Measurements from ENCODE around the gene NAGLU.

Gene NAGLU

DNA sequence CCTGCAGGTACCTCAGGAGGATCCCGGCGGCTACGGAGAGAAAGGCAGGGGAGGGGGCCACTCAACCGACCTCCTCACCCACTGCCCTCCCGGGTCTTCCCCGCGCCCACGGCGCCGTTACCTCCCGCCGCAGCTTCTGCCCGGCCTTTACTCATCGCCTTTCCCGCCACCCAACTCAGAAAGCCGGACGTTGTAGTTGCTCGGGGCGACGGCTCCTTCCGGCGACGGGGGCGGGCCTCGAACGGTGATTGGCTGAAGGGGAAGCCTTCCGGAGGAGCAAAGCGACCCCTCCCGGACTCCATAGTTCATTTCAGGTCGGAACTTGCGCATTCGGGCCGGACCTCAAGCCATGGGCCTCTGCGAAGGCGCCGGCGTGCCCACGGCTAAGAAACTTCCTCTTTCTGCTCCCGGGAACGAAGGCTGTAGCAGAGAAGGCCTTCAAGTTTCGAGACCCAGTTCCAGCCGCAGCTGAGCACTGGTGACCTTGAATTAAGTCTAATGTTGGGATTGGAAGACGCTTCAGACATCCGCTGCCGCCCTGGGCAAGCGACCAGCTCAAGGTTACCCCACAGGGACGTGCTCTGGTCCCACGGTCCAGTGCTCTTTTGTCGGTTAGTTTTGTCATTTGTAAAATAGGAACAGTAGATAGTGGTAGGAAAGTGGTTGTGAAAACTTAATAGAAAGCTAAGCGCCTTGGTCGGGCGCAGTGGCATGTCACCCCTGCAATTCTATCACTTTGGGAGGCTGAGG is 41.7 kb downstream of the NAGLU start, which contains the start of gene PSMC3IP:
Gene PSMC3IP (minus strand): TSS at position 198 of the 750 bp plus-strand sequence. CDS start 43 bp downstream, at position 155.
- peak within 1 kb of the TSS; percentile 96 for H3K9ac ChIP-seq (ENCODE audit: low read length)
- H3K27ac ChIP-seq (ENCODE audit: low read depth, low read length), result peak within 1 kb of the TSS; percentile 77
- H2BK120ac ChIP-seq (ENCODE audit: insufficient read depth, low read length, poor library complexity), result peak within 1 kb of the TSS; percentile 78
- peak within 1 kb of the TSS; percentile 83 for H3K18ac ChIP-seq (ENCODE audit: low read length)
- peaks cover 2 to 5% of the 10 kb centered on the region in 2 experiments for H3K4me1 ChIP-seq (ENCODE audit: control insufficient read depth in 1 of 2, insufficient read depth in 2 of 2, low read length in 2 of 2)
- H3K14ac ChIP-seq (ENCODE audit: low read length), result peak within 1 kb of the TSS; percentile 88
- no peaks in the 10 kb centered on the region for H3K9me3 ChIP-seq (ENCODE audit: insufficient read depth, low read depth, low read length)
- peaks cover 35 to 54% of the 10 kb centered on the region in 2 experiments for H3K36me3 ChIP-seq (ENCODE audit: control insufficient read depth in 1 of 2, insufficient read depth in 2 of 2, low read length in 2 of 2)
- H4K12ac ChIP-seq (ENCODE audit: low read depth, low read length), result peak within 1 kb of the TSS; percentile 89
- H3K4ac ChIP-seq (ENCODE audit: low read depth, low read length), result peak within 1 kb of the TSS; percentile 82
- WGBS (ENCODE audit: extremely low coverage, insufficient coverage, insufficient read length), result no CpG with 5 or more reads among the region's 52 CpGs
- peaks cover 8% of the 10 kb centered on the region for H3K79me2 ChIP-seq (ENCODE audit: control insufficient read depth, insufficient read depth, low read length, poor library complexity)
- peak within 1 kb of the TSS; percentile 53 for H4K91ac ChIP-seq (ENCODE audit: low read depth, low read length)
- H3K4me2 ChIP-seq (ENCODE audit: low read length), result peak within 1 kb of the TSS; percentile 87
- peak within 1 kb of the TSS; percentile 95 for H4K8ac ChIP-seq (ENCODE audit: low read depth, low read length)
- peak within 1 kb of the TSS; percentile 44 for H3K23ac ChIP-seq (ENCODE audit: low read length)
- H3K79me1 ChIP-seq (ENCODE audit: low read length), result peaks cover 3% of the 10 kb centered on the region
- H3K27me3 ChIP-seq (ENCODE audit: insufficient read depth, low read length), result no peaks in the 10 kb centered on the region
- no peak within 1 kb of the TSS for H2BK12ac ChIP-seq (ENCODE audit: low read length)
- H2AFZ ChIP-seq (ENCODE audit: insufficient read depth, low read length, poor library complexity), result peak within 1 kb of the TSS; percentile 96
- peak within 1 kb of the TSS; percentile 5 for H2AK5ac ChIP-seq (ENCODE audit: low read length)
- H3K4me3 ChIP-seq (ENCODE audit: low read depth, low read length), result peak within 1 kb of the TSS; percentile 82
- DNase-seq, result peak; percentile 96 to 97
- H2BK5ac ChIP-seq (ENCODE audit: low read depth, low read length, poor library complexity), result peak within 1 kb of the TSS; percentile 70

DNA sequence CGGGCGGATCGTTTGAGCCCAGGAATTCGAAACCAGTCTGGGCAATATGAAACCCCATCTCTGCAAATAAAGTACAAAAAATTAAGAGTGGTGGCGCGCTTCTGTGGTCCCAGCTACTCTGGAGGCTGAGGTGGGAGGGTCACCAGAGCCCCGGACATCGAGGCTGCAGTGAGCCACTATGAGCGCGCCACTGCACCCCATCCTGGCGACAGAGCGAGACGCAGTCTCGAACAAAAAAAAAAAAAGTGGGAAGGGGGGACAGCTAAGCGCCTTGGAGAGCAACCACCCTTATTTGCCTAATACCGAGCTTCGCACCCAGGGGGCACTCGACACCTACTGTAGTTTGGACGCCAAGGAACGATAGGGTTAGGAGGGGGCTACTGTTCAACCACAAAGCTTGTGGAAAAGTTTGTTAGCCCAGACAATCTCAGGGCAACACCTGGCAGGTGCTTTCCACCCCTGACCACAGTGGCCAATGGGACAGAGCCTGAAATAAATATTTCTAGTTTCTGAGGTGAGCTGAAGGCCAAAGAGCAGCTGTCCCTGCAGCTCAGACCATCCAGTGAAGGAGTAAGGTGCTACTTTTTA is 42.3 kb downstream of the NAGLU start:
- Histone ChIP-seq H3K4me3 (ENCODE audit: low read depth, low read length) (peak overlapping the region; percentile 81), H3K4ac (ENCODE audit: low read depth, low read length) (peak overlapping the region; percentile 44), H3K4me2 (ENCODE audit: low read length) (peak overlapping the region; percentile 87), H4K8ac (ENCODE audit: low read depth, low read length) (peak overlapping the region; percentile 95), H3K79me1 (ENCODE audit: low read length) (peaks cover 3% of the 10 kb centered on the region), H2AFZ (ENCODE audit: insufficient read depth, low read length, poor library complexity) (peak overlapping the region; percentile 47), H2BK120ac (ENCODE audit: insufficient read depth, low read length, poor library complexity) (no peak overlapping the region), H3K27ac (ENCODE audit: low read depth, low read length) (no peak overlapping the region), H3K14ac (ENCODE audit: low read length) (no peak overlapping the region), H3K79me2 (ENCODE audit: control insufficient read depth, insufficient read depth, low read length, poor library complexity) (peaks cover 8% of the 10 kb centered on the region), H3K18ac (ENCODE audit: low read length) (peak overlapping the region; percentile 25), H2BK12ac (ENCODE audit: low read length) (no peak overlapping the region), H4K91ac (ENCODE audit: low read depth, low read length) (peak overlapping the region; percentile 26), H3K23ac (ENCODE audit: low read length) (no peak overlapping the region), H3K9ac (ENCODE audit: low read length) (peak overlapping the region; percentile 96), H3K4me1 (ENCODE audit: control insufficient read depth in 1 of 2, insufficient read depth in 2 of 2, low read length in 2 of 2) (peaks cover 2 to 5% of the 10 kb centered on the region in 2 experiments), H3K9me3 (ENCODE audit: insufficient read depth, low read depth, low read length) (no peaks in the 10 kb centered on the region), H4K12ac (ENCODE audit: low read depth, low read length) (peak overlapping the region; percentile 16), H2AK5ac (ENCODE audit: low read length) (no peak overlapping the region), H2BK5ac (ENCODE audit: low read depth, low read length, poor library complexity) (no peak overlapping the region), H3K27me3 (ENCODE audit: insufficient read depth, low read length) (no peaks in the 10 kb centered on the region), H3K36me3 (ENCODE audit: control insufficient read depth in 1 of 2, insufficient read depth in 2 of 2, low read length in 2 of 2) (peaks cover 32 to 51% of the 10 kb centered on the region in 2 experiments)
- peak; percentile 70 to 83 for DNase-seq
- no CpG with 5 or more reads among the region's 20 CpGs for WGBS (ENCODE audit: extremely low coverage, insufficient coverage, insufficient read length)

DNA sequence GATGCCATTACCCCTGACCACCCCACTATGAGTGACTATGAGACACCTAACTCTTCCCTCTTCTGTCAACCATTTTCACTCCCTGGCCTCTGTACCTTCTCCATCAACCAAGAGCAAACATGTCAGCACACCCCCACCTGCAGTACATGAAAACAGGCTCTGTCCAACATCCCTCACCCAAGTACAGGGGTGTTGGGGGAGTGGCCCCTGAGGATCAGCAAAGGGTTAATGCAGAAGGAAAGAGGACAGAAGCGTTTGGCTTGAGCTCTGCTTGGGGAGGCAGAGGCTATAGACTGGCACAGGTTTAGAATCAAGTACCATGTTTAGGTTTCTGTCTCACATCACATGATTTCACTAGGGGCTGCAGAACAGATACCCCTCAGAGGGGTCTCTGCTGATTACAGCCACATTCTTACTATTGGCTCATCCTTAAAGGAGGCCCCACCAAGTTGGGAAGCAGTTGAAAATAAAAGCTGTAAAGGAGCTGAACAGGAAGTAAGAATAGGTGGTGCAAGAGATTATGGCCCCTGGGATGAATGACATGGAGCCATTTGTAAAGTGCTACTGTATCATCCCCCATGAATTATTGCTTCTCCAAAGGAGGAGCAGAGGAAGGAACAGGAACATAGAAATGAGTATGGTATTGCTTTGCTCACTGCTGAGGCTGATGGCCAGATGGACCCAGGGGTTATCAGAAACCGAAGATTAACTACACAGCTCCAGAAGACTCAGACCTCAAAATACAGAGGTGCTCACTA is 43.9 kb downstream of the NAGLU start:
- Histone ChIP-seq H3K23ac (ENCODE audit: low read length) (no peak overlapping the region), H2BK12ac (ENCODE audit: low read length) (no peak overlapping the region), H3K4me3 (ENCODE audit: low read depth, low read length) (no peak overlapping the region), H3K9me3 (ENCODE audit: insufficient read depth, low read depth, low read length) (no peaks in the 10 kb centered on the region), H2AK5ac (ENCODE audit: low read length) (no peak overlapping the region), H2BK5ac (ENCODE audit: low read depth, low read length, poor library complexity) (no peak overlapping the region), H3K4ac (ENCODE audit: low read depth, low read length) (no peak overlapping the region), H3K9ac (ENCODE audit: low read length) (no peak overlapping the region), H3K79me1 (ENCODE audit: low read length) (peaks cover 3% of the 10 kb centered on the region), H3K4me2 (ENCODE audit: low read length) (no peak overlapping the region), H3K79me2 (ENCODE audit: control insufficient read depth, insufficient read depth, low read length, poor library complexity) (peaks cover 8% of the 10 kb centered on the region), H2BK120ac (ENCODE audit: insufficient read depth, low read length, poor library complexity) (no peak overlapping the region), H3K14ac (ENCODE audit: low read length) (no peak overlapping the region), H2AFZ (ENCODE audit: insufficient read depth, low read length, poor library complexity) (no peak overlapping the region), H4K12ac (ENCODE audit: low read depth, low read length) (no peak overlapping the region), H3K36me3 (ENCODE audit: control insufficient read depth in 1 of 2, insufficient read depth in 2 of 2, low read length in 2 of 2) (peaks cover 36 to 49% of the 10 kb centered on the region in 2 experiments), H4K91ac (ENCODE audit: low read depth, low read length) (no peak overlapping the region), H3K18ac (ENCODE audit: low read length) (no peak overlapping the region), H3K27ac (ENCODE audit: low read depth, low read length) (no peak overlapping the region), H3K27me3 (ENCODE audit: insufficient read depth, low read length) (no peaks in the 10 kb centered on the region), H3K4me1 (ENCODE audit: control insufficient read depth in 1 of 2, insufficient read depth in 2 of 2, low read length in 2 of 2) (peaks cover 2 to 5% of the 10 kb centered on the region in 2 experiments), H4K8ac (ENCODE audit: low read depth, low read length) (no peak overlapping the region)
- no peak for DNase-seq
- WGBS (ENCODE audit: extremely low coverage, insufficient coverage, insufficient read length), result no CpG with 5 or more reads among the region's 2 CpGs

DNA sequence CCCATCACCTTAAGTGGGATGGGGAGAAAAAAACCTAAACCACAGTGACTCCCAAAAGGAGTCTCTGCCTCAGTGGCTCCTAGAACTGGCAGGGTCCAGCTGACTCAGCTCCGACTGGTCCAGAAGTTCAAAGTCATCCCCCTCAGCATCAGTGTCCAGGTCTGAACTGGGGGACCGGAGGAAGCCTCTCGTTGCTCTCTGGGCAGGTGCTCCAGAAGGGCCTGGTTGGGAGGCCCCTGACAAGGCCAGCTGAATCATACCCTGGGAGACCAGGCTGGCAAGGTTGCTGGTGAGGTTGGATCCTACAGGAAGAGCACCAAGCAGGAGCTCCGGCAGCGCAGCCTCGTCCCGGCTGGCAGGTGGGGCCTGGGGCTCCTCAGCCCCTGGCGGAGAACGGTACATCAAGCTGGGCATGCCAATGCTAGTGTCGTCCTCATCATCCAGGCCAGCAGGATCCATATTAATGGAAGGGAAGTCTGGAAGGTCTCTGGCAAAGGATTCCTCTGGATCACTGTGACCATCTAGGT is 45.8 kb downstream of the NAGLU start:
- no peak overlapping the region for H2BK120ac ChIP-seq (ENCODE audit: insufficient read depth, low read length, poor library complexity)
- no peak overlapping the region for H3K23ac ChIP-seq (ENCODE audit: low read length)
- no peak overlapping the region for H4K8ac ChIP-seq (ENCODE audit: low read depth, low read length)
- peaks cover 3% of the 10 kb centered on the region for H3K79me1 ChIP-seq (ENCODE audit: low read length)
- H3K79me2 ChIP-seq (ENCODE audit: control insufficient read depth, insufficient read depth, low read length, poor library complexity), result peaks cover 8% of the 10 kb centered on the region
- H2BK12ac ChIP-seq (ENCODE audit: low read length), result no peak overlapping the region
- H3K4me1 ChIP-seq (ENCODE audit: control insufficient read depth in 1 of 2, insufficient read depth in 2 of 2, low read length in 2 of 2), result peaks cover 2 to 5% of the 10 kb centered on the region in 2 experiments
- no peak overlapping the region for H2AFZ ChIP-seq (ENCODE audit: insufficient read depth, low read length, poor library complexity)
- WGBS (ENCODE audit: extremely low coverage, insufficient coverage, insufficient read length), result no CpG with 5 or more reads among the region's 10 CpGs
- peaks cover 41 to 57% of the 10 kb centered on the region in 2 experiments for H3K36me3 ChIP-seq (ENCODE audit: control insufficient read depth in 1 of 2, insufficient read depth in 2 of 2, low read length in 2 of 2)
- H4K91ac ChIP-seq (ENCODE audit: low read depth, low read length), result no peak overlapping the region
- H3K4me3 ChIP-seq (ENCODE audit: low read depth, low read length), result no peak overlapping the region
- H2BK5ac ChIP-seq (ENCODE audit: low read depth, low read length, poor library complexity), result no peak overlapping the region
- no peak overlapping the region for H3K18ac ChIP-seq (ENCODE audit: low read length)
- DNase-seq, result no peak
- H4K12ac ChIP-seq (ENCODE audit: low read depth, low read length), result no peak overlapping the region
- H3K9ac ChIP-seq (ENCODE audit: low read length), result no peak overlapping the region
- no peaks in the 10 kb centered on the region for H3K27me3 ChIP-seq (ENCODE audit: insufficient read depth, low read length)
- no peak overlapping the region for H3K4me2 ChIP-seq (ENCODE audit: low read length)
- peaks cover 2% of the 10 kb centered on the region for H3K9me3 ChIP-seq (ENCODE audit: insufficient read depth, low read depth, low read length)
- H3K4ac ChIP-seq (ENCODE audit: low read depth, low read length), result no peak overlapping the region
- no peak overlapping the region for H3K27ac ChIP-seq (ENCODE audit: low read depth, low read length)
- H2AK5ac ChIP-seq (ENCODE audit: low read length), result no peak overlapping the region
- no peak overlapping the region for H3K14ac ChIP-seq (ENCODE audit: low read length)

Measured in trophoblast cell (in vitro differentiated cells and primary cell).